Lower leg skin (tissue), 4 donors: ENCODE measurements around the gene HLTF. TPM values are rescaled to one million over a fixed set of nuclear protein-coding genes. Genes with fewer than 3 reads are reported as not detected.

Source experiments
- DNase-seq, 2 donors: peaks; one replicate each; pipeline ENCODE4 v3.0.0-alpha.2; 2019; ENCODE audit warnings: low spot score in 2 of 2
- H3K4me3 ChIP-seq: fragments of 200-600 bp; sonication (generic); 2 replicates; pipeline ENCODE4 v1.5.1; 2017; ENCODE audit warnings: mild to moderate bottlenecking, low read depth; ENCODE audit not compliant: poor library complexity, severe bottlenecking
- CTCF ChIP-seq, 3 donors: fragments of 450-650 bp; IDR thresholded peaks; one replicate each; pipeline ENCODE4 v1.5.1; 2016; ENCODE audit warnings: antibody characterized with exemption in 3 of 3, mild to moderate bottlenecking in 3 of 3, moderate library complexity in 2 of 3
- POLR2A ChIP-seq, 2 donors: fragments of 450-650 bp; IDR thresholded peaks; one replicate each; pipeline ENCODE4 v1.6.1; 2016 to 2017; ENCODE audit warnings: antibody characterized with exemption in 2 of 2, mild to moderate bottlenecking in 1 of 2, moderate library complexity in 1 of 2
- WGBS, 2 donors: methylation state at CpG; one replicate each; pipeline ENCODE4 v1.1.5; 2018; 5-methylcytosine and 5-hydroxymethylcytosine counted together
- intact Hi-C: fragments of 100-400 bp; cut with DNase I; formaldehyde crosslinking; loops from one replicate; pipeline ENCODE4 v1.15.0; 2023; ENCODE audit warnings: low total_unique reads
- total RNA-seq, 4 donors: library from RNA; depleted of rRNA; stranded (reverse); fragments of >200 nt; gene quantifications; one replicate each; pipeline ENCODE4 v1.1.0, GENCODE V29; 2016

Gene HLTF
- 1 to 10 TPM; 3.3 to 7.7 (median 5.7) TPM for total RNA-seq

- intact Hi-C loops, result no loop called here
- peak within 1 kb of the TSS; percentile 65 for H3K4me3 ChIP-seq
- peak; percentile 93 to 97 for DNase-seq
- 8% methylated on average over 54 of the region's 57 CpGs for WGBS, 2 donors
- TF ChIP-seq POLR2A (IDR thresholded peaks at IDR 0.05) (no peak), CTCF (IDR thresholded peaks at IDR 0.05) (no peak)
Observed at GRCh38 chr3:149086232-149086988, at the start of gene HLTF. TSS of gene HLTF (minus strand) at chr3:149086533. CDS start at chr3:149086336, 197 bp downstream.

- no peak overlapping the region for H3K4me3 ChIP-seq
- no peak for TF ChIP-seq CTCF (IDR thresholded peaks at IDR 0.05)
- no peak for TF ChIP-seq POLR2A (IDR thresholded peaks at IDR 0.05)
- no peak for DNase-seq
- 66 to 79% methylated on average over 3 of the region's 3 CpGs for WGBS, 2 donors
- intact Hi-C loops, result no loop called here
Observed at GRCh38 chr3:149134575-149134974, 48.2 kb upstream of the HLTF start.

- H3K4me3 ChIP-seq, result no peak overlapping the region
- TF ChIP-seq POLR2A (IDR thresholded peaks at IDR 0.05) (no peak), CTCF (IDR thresholded peaks at IDR 0.05) (no peak)
- 32 to 35% methylated on average over 4 of the region's 4 CpGs for WGBS, 2 donors
- intact Hi-C loops, result no loop called here
- no peak for DNase-seq
Observed at GRCh38 chr3:149131589-149131988, 45.3 kb upstream of the HLTF start.

GRCh38 chr3:149129326-149130205 is 43.2 kb upstream of the HLTF start, which contains the start of gene HPS3:
TSS of gene HPS3 (plus strand) at chr3:149129638. CDS start at chr3:149129724, 86 bp downstream.
- peak within 1 kb of the TSS; percentile 82 for H3K4me3 ChIP-seq
- DNase-seq, result peak; percentile 84 to 98
- intact Hi-C loops, result no loop called here
- WGBS, 2 donors, result 0 to 1% methylated on average over 42 to 58 of the region's 84 CpGs
- peak in 1 of 2 donors; percentile 65 for TF ChIP-seq POLR2A (IDR thresholded peaks at IDR 0.05)
- TF ChIP-seq CTCF (IDR thresholded peaks at IDR 0.05), result no peak

GRCh38 chr3:149128821-149129220 is 42.5 kb upstream of the HLTF start:
- intact Hi-C loops, result no loop called here
- peak overlapping the region; percentile 82 for H3K4me3 ChIP-seq
- DNase-seq, result no peak
- 5 to 6% methylated on average over 4 of the region's 4 CpGs for WGBS, 2 donors
- no peak for TF ChIP-seq CTCF (IDR thresholded peaks at IDR 0.05)
- no peak for TF ChIP-seq POLR2A (IDR thresholded peaks at IDR 0.05)
